NB4 (cell line): ENCODE measurements around the gene LRRC32.
A peak's percentile ranks its signal among the peaks of the same experiment; 100 is the strongest.

ENCODE experiments used
- DNase-seq: peaks from one replicate; pipeline ENCODE4 v3.0.0; 2010; ENCODE audit warnings: low read depth
- H3K4me3 ChIP-seq: one replicate; pipeline ENCODE4 v1.5.1; 2011; ENCODE audit warnings: mild to moderate bottlenecking, low read depth, low read length, moderate library complexity
- CTCF ChIP-seq: IDR thresholded peaks from one replicate; pipeline ENCODE4 v1.5.1; 2012; ENCODE audit warnings: low read depth, low read length
- MAX ChIP-seq: IDR thresholded peaks from 2 replicates; pipeline ENCODE4 v1.6.1; 2011; ENCODE audit warnings: low read depth, low read length
- MYC ChIP-seq: IDR thresholded peaks from 2 replicates; pipeline ENCODE4 v1.6.1; 2011; ENCODE audit warnings: low read depth, low read length
- POLR2A ChIP-seq: IDR thresholded peaks from 2 replicates; pipeline ENCODE4 v1.6.1; 2011; ENCODE audit warnings: mild to moderate bottlenecking; ENCODE audit not compliant: insufficient read length; ENCODE audit errors: extremely low read depth

The LRRC32 gene

GRCh38 chr11:76696756-76697155 lies 26.2 kb upstream of the LRRC32 start:
- DNase-seq = no peak
- H3K4me3 ChIP-seq = no peak overlapping the region
- TF ChIP-seq POLR2A = no peak
- no peak for TF ChIP-seq MYC
- TF ChIP-seq MAX = no peak
- TF ChIP-seq CTCF = no peak

GRCh38 chr11:76695771-76696170 lies 25.2 kb upstream of the LRRC32 start:
- peak; percentile 51 for DNase-seq
- no peak overlapping the region for H3K4me3 ChIP-seq
- TF ChIP-seq MYC = no peak
- TF ChIP-seq MAX = no peak
- TF ChIP-seq CTCF = no peak
- TF ChIP-seq POLR2A = no peak

- TF ChIP-seq MAX (no peak), CTCF (no peak), POLR2A (no peak), MYC (no peak)
- no peak overlapping the region for H3K4me3 ChIP-seq
- peak; percentile 25 for DNase-seq
Measured at GRCh38 chr11:76695133-76695532, 24.6 kb upstream of the LRRC32 start.

GRCh38 chr11:76694664-76695063 lies 24.1 kb upstream of the LRRC32 start:
- DNase-seq = no peak
- no peak for TF ChIP-seq CTCF
- no peak for TF ChIP-seq POLR2A
- no peak for TF ChIP-seq MAX
- TF ChIP-seq MYC = no peak
- H3K4me3 ChIP-seq = no peak overlapping the region

- H3K4me3 ChIP-seq = no peak overlapping the region
- TF ChIP-seq POLR2A (no peak), CTCF (no peak), MAX (no peak), MYC (no peak)
- DNase-seq = no peak
Measured at GRCh38 chr11:76693806-76694205, 23.3 kb upstream of the LRRC32 start.

GRCh38 chr11:76692956-76693355 lies 22.4 kb upstream of the LRRC32 start:
- H3K4me3 ChIP-seq = no peak overlapping the region
- TF ChIP-seq MYC = no peak
- TF ChIP-seq MAX = no peak
- TF ChIP-seq CTCF = no peak
- no peak for TF ChIP-seq POLR2A
- DNase-seq = no peak
